Germinal center (tissue), 1 donor: Measurements from ENCODE around the gene POU6F2.
"Not testable (repeated sequence)": the region's sequence is repeated elsewhere in the genome, so short reads cannot be mapped to it uniquely, and the experiment has no call there.

Experiments used
- DNase-seq: peaks from one replicate; pipeline ENCODE4 v3.0.0; 2012; ENCODE audit warnings: mixed read lengths, low spot score

POU6F2 gene, protein sequence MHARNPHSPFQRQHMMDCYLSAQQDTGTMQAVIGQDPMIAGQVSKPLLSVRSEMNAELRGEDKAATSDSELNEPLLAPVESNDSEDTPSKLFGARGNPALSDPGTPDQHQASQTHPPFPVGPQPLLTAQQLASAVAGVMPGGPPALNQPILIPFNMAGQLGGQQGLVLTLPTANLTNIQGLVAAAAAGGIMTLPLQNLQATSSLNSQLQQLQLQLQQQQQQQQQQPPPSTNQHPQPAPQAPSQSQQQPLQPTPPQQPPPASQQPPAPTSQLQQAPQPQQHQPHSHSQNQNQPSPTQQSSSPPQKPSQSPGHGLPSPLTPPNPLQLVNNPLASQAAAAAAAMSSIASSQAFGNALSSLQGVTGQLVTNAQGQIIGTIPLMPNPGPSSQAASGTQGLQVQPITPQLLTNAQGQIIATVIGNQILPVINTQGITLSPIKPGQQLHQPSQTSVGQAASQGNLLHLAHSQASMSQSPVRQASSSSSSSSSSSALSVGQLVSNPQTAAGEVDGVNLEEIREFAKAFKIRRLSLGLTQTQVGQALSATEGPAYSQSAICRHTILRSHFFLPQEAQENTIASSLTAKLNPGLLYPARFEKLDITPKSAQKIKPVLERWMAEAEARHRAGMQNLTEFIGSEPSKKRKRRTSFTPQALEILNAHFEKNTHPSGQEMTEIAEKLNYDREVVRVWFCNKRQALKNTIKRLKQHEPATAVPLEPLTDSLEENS

DNA sequence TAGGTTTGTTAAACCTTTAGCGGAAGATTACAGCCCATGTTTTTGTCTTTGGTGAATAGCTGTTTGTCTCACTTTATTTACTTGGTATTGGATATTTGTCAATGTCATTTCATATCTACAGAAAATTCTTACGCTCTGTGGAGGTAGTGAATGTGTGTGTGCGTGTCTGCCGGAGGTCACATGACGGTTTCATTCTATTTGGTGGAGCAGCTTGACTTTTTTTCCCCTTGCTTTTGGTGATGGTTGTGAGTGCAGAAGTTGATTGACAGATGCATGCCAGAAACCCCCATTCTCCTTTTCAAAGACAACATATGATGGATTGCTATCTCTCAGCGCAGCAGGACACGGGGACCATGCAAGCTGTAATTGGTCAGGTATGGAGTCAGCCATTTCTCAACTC lies at the start of gene POU6F2:
Gene POU6F2, plus strand, starts transcription at position 225 of the 400 bp plus-strand sequence. Its CDS starts 45 bp downstream, at position 270.
- DNase-seq: no peak

DNA sequence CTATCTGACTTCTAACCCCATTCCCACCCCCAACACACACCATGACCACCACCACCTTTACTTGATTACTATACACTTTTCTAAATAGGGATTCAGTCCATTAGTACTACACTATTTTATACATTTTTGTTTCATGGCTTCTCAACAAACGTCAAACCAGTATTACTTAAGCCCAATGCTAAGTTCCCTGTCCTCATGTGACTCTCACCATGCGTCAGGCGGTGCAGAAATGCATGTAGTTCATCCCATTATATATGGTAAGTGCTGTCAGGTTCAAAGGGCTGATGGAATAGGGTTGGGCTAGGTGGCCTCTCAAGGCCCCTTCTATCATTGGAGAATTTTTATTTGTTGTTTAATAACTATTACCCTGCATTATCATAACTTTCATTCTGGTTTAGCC lies 49.2 kb upstream of the POU6F2 start:
- no peak for DNase-seq

DNA sequence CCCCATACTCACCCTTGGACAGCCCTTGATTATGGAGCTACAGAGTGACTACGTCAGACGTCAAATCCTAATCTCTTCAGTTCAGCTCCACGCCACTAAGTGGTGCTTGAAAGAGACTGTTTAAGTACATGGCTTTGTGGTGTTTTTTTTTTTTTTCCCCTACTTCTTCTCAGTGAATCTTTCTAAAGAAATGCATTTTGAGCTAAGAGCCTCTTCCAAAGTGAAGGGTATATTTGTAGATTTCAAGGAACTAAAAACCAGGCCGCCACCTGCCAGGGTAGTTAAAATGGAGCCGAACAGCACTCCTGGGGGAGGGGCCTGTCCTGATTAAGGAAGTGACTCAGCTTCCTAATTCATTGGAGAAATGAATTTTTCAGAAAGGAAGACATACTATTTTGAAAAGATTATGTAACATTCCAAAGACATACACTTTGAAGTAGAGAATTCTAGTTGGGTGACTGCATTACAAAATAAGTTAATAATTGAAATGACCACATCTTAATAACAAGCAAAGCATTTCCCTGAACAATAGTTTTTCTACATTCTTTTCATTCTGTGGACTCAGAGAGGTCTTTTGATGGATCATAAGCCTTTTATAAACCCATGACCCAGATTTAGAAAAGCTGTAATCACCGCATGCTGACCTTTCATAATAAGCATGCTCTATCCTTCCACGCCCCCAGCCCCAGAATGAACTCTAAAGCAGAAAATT lies 48.1 kb upstream of the POU6F2 start:
- no peak for DNase-seq

DNA sequence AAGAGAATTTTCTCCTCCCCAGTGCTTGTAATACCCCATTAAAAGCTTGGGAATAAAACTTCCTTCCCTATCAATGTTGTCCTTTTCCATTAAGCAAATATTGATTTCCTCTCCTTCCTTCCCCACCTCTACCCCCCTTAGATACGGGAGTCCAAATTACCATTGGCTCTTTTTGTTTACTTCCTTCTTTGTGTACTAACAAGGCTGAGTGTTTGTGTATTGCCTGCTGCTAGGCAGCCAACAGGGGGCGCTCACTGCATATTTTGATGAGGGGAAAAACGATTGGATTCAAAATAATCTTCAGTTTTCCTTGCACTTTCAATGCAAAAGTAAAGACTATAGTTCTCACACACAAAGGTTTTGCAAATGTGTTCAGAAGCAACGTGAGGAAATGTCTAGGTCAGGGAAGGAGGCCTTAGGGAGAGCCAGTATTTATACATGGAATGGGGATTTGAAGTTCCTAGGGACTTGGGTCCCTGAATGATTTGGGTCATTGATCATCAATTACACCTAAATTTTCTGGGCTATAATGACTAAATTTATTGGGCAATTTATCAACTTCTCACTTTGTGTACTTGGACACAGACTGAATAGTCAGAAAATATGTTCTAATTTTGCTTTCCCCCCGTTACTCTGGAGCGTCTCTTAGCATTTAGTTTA lies 45.1 kb upstream of the POU6F2 start:
- peak; percentile 38 for DNase-seq

DNA sequence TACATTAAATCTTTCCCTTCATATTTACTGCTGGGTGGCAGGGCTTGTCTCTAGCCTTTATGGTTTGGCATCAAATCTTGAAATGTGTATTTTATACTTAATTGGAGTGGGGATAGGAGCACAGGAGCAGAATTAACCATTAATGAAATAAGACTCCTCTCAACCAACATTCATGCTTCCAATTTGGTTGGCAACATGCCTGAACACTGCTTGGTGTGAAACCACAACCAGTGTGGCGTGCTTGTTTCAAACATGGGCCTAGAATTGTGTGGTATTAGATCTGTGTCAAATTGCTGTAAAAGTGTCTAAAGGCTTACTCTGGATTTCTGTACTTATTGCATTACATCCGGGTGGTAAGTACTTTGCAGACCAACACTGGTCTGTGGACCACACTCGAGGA lies 43.7 kb upstream of the POU6F2 start:
- no peak for DNase-seq

DNA sequence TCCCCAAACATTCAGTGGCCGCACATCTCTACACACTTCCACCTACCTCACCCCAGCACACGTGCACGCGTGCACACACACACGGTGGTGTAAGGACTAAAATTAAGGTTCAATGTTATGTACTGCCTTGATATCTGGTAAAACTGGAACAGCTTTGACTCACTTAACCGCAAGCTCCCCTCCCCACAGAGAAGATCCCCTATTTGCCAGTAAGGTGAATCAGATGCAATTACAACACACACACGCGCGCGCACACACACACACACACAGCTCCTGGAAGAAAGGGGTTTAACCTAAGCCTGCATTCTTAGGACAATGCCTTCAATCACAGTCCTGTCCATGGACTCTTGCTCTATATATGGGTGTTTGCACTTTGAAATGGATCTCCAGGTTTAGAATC lies 43.2 kb upstream of the POU6F2 start:
- DNase-seq: no peak

DNA sequence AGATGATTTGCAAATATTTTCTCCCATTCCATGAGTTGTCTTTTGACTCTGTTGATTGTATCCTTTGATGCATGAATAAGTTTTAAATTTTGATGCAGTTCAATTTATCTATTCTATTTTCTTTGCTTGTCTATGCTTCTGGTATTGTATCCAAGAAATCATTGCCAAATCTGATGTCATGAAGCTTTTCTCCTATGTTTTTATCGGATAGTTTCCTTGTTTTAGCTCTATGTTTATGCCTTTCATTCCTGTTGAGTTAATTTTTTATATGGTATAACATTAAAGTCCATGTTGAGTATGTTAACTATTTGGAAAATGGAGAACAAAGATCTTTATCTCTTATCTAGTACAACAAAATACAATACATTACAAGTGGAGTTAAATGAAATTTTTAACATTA lies 41.1 kb upstream of the POU6F2 start:
- DNase-seq: no peak

DNA sequence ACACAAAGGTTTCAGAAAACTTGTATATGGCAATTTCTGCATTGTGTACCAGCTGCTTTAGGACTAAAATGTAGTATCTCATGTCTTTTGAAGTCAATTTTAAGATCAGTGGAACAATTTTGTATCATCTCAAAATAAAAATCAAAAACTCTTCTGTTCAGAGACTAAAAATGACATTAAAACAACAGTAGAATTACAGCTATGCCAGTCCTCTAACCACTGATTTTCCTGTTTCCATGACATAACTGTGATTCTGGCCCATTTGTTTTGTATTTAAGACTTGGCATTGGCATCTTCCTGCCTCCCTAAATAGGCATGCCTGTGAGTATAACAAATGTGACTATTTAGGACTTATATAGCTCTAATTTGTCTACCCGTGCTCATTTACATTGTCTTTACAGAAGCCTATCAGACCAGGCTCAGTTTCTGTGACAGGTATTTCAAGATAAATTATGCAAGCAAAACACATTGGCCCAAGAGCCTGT lies 39.7 kb upstream of the POU6F2 start:
- DNase-seq: no peak

DNA sequence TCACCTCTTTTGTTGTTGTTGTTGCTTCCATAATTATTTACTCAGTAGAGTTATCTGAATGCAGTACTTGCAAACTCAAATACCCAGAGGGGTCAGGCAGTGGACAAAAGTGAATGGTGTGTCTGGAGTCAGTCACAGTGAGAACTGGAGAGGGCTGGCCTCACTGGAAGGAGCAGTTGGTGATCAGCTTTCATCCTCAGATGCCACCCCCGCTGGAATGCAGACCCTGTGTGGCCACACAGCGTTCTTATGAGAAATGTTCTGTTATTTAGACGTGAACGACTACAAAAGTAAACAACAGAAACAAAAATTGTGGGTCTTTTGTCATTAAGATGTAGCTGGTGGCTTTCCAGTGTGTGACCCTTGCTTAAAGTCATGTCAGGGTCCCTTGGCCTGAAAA lies 39.1 kb upstream of the POU6F2 start:
- no peak for DNase-seq

DNA sequence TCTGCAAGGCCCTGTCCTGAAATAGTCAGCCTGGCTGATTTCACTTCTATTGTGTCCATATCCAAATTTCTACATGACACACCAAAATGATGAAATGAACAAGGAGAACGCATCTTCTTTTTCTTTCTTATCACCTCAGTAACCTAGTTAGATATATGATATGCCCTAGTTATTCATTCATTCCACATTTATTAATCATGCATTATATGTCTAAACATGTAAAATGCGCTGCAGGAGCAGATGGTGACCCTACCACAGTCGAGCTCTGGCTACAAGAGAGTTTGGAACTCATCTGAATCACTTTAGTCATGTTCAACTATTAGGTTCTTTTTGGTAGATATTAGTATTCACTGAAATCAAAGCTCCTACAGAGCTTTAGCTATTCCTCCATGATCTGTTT lies 36.9 kb upstream of the POU6F2 start:
- DNase-seq: no peak

DNA sequence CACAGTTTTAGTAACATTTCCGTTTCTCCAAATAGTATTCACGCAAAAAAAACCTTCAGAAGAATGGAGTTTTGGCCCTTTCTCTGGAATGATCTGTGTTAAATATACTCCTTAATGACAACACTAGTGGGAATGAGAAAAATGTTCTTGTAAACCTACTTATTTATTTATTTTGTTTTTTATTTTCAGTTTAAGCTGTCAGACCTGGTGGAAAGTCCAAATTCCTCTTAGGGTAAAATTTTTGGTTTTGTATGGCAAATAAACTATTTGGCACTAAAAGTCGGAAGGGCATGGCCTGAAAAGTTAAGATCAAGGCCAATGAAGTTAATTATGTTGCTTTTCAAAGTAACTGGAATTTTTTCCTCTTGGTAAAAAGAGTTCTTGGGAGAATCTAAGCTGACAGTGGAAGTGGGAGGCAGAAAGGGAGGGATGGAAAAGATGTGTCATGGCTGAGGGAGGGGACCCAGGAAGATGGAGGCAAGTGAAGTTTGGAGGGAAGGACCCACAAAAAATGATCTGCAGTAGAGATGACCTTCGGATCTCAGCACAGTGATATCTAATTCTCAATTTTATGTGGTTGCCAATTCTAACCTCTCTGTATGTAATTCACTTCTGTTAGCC lies 35.2 kb upstream of the POU6F2 start:
- DNase-seq: no peak

DNA sequence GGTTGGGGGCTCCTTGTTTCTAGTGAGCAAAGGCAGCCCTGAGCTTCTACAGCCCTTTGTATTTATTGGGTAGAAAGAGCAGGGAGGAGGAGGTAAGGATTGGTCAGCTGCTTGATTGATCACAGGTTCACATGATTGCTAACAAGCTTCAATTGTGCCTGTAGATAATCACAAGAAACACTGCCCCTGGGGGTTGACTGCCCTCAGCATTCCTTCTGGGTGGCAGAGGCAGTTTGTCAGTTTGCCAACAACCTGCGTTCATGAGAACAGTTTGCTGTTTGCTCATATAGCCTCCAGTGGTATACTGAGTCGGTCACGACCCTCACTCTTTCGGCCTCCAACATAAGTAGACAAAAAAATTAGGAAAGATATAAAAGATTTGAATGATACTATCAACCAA lies 30.2 kb upstream of the POU6F2 start:
- DNase-seq: not testable (repeated sequence)

DNA sequence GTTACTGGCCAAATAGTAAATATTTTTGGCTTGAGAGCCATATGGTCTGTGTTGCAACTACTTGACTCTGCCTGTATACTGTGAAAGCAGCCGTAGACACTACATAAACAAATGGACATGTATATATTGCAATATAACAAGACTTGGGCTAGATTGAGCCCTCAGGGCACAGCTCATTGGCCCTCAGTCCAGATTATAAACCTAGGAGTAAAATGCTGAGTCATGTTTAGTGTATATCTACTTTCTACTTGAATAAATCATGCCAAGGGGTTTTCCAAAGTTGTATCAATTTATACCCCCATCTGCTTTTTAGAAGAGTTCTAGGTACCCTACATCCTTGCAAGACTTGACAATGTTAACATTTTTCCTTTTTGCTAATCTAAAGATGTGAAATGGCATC lies 27.4 kb upstream of the POU6F2 start:
- DNase-seq: no peak

DNA sequence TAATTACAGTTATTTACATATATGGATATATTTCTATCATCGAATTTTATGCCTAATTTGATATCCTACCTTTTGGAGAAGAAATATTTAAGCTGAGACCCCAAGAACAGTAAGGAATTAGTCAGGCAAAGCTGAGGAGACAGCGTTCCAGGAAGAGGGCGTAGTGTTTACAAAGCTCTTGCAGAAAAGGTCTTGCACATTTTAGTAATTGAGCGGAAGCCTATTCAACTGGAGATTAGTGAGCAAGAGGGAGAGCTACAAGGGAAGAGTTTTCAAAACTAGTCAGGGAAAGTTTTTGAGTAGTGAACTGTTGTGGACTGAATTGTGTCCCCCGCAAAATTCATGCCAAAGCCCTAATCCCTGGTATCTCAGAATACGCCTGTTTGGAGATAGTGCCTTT lies 26.5 kb upstream of the POU6F2 start:
- DNase-seq: no peak

DNA sequence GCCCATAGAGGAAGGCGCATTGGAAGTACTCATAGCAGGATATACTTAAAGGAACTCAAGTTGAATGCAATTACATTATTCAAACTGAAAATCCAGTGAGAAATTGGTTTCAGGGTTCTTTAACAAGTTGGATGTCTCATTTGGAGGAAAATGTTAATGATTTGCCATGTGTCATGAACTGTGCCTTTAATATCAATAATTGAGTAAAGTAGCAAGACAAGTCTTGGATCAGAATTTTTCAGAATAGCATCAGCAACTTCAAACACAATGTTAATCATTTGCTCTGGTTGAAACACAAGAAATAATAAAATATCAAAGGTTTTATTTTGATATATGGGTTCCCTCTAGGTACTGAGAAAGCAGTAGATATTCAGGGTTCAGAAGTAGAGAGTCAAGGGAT lies 24.5 kb upstream of the POU6F2 start:
- DNase-seq: no peak

DNA sequence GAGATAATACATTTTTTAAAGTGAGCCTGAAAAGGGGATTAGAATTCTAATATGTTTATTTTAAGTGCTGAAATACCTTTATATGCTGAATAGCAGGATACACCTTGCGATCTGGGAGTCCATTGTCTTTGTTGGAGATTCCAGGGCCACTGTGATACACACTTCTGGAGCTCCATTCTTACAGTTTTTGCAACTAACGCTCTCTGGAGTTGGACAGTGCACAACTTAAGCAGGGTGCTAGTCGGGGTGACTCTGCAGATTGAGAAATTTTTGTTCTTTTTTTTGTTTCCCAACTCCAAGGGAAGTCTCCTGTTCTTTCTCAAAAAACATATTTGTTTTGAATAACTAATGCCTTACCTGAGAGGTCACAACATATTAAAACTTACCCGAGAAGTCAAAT lies 23.7 kb upstream of the POU6F2 start:
- no peak for DNase-seq

DNA sequence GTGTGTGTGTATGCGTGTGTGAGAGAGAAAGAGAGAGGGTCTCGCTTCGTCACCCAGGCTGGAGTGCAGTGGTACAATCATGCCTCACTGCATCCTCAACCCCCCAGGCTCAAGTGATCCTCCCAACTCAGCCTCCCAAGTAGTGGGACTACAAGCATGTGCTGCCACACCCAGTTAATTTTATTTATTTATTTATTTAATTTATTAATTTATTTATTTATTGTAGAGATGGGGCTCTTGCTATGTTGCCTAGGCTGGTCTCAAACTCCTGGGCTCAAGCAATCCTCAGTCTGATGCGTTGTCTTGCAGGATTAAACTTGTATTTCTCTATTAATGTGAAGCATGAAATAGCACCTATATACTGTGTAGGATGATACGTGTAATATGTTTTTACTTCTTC lies 21.8 kb upstream of the POU6F2 start:
- no peak for DNase-seq

DNA sequence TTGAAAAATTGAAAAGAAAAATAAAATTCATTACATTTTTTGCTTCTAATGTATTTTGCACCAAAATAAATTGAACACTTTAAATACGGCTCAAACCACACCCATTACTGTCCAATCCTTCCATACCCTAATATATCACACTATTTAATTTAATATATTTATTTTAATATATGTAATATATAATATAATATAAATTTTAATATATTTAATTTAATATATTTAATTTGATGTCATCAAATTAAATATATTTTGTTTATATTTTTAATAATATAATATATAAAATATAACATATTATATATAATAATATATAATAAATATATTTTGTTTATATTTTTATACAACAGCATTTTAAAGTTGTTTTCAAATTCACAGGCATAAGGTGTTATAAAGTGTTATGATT lies 15.7 kb upstream of the POU6F2 start:
- DNase-seq: no peak

DNA sequence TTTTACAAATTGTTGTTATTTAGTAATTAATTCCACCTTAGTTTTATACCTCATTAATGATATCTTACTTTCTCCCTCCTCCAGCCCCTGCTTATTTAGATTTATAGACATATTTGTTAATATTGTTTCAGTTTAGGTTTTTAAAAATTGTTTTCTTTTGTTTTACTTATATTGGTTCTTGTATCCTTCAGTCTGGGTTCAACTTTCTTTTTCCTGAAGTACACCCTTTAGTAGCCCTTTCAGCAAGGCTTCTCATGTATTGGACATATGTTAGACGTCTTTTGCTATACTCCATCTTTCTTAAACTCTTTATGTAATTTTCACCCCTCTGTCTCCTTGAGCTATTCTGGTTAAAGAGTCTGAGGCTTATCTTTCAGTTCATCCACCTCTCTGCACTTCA lies 12.8 kb upstream of the POU6F2 start:
- no peak for DNase-seq

DNA sequence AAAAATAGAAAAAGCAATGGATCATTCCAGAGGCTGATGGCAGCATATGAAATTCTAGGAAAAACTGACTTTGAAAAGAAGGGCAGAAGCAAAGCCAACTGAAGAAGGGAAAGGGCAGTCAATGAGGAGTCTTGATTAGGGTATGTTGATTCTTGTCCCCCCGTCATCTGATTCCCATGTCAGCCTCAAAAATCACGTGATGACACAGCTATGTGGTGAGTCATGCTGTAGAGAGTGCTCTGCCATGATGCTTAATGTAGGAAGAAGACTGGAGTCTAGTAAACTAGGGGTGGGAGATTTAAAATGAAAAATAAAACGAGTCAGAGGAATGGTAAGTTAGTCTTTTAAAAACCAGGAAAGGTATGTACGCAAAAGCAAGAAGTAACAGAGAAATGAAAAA lies 3.9 kb upstream of the POU6F2 start:
- DNase-seq: no peak

DNA sequence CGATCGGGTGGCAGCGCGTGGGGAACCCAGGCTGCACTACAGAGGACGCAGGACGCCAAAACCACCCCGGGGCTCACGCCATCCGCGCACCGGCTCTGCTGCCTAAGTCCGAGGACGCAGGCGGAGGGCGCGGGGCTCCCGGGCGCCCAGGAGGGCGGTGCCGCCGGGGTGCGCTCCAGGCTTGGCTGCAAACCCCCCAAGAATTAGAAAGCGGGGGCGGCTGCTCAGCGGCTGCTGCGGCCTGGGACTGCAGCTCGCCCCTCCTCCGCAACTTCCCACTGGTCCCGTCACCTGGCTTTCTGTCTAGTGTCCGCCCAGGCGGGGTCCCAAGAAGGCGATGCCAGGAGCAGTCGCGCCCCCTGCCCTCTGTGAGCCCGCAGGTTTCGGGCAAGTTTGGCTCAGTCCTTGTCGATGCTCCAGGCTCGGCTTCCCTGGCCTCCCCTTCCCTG lies 1.7 kb upstream of the POU6F2 start:
- DNase-seq: no peak

DNA sequence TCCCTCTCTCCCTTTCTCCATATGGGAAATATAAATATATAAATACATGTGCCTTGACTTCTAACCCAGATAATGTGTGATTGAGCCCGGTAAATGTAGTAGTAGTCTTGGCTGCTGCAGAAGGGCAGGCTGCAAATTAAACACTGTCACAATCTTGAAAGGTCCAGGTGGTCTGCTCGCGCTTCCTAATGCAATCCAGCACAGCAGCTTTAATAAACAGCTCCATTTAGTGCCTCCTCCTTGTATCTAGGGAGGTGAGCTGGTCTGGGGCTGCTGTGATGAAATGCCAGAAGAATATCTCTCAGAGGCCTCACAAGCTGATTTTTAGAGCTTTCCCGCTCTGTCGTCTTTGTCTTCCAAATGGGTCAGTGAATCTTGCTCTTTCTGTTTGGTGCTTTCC lies 782 bp downstream of the POU6F2 start:
- DNase-seq: no peak
